IPS-15b (cell line): ENCODE data around the gene PALM.

Source experiments
- H3K27me3 ChIP-seq: one replicate; pipeline ENCODE4 v1.6.1; 2013; ENCODE audit warnings: low read length; ENCODE audit not compliant: control insufficient read depth, insufficient read depth
- H3K36me3 ChIP-seq: one replicate; pipeline ENCODE4 v1.6.1; 2013; ENCODE audit warnings: low read length; ENCODE audit not compliant: control insufficient read depth, insufficient read depth
- H3K4me1 ChIP-seq: one replicate; pipeline ENCODE4 v1.6.1; 2013; ENCODE audit warnings: mild to moderate bottlenecking, low read length; ENCODE audit not compliant: control insufficient read depth, insufficient read depth
- H3K4me3 ChIP-seq: one replicate; pipeline ENCODE4 v1.5.1; 2013; ENCODE audit warnings: low read depth, low read length
- H3K9ac ChIP-seq: one replicate; pipeline ENCODE4 v1.6.1; 2013; ENCODE audit warnings: low read depth, mild to moderate bottlenecking, low read length
- H3K9me3 ChIP-seq: one replicate; pipeline ENCODE4 v1.6.1; 2013; ENCODE audit warnings: mild to moderate bottlenecking, low read length; ENCODE audit not compliant: control insufficient read depth, insufficient read depth

PALM gene

DNA sequence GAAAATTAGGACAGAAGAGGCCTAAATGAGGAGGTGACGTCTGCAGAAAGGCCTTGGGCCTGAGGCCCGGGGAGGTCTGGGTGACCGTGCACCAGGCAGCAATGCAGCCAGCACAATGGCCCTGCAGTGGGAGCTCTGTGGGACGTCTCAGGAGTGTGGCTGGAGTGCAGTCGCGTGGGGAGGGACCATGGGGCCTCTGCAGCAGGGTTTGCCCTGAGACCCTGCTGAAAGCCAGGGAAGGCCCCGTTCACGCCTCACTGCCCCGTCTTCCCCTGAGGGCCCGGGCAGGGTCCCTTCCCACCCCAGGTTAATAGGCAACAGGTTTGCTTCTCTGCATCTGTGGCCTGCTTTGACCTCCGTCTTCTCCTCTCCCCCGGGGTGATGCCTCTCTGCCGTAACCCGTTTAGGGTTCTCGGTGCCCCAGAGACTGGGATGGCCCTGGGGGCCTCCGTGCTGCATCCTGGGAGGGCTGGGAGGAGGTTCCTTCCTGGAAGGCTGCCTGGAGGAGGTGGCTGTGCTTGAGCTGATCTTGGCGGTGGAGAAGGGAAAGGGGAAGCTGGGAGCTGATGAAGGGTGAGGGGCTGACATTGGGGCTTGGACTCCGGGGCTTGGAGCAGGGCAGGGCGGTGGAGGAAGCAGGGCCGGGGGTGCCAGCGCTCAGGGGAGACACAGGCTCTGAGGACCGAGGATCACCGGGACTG lies 9.7 kb downstream of the PALM start:
- H3K9ac ChIP-seq, result no peak overlapping the region
- peaks cover 3% of the 10 kb centered on the region for H3K4me1 ChIP-seq
- no peak overlapping the region for H3K4me3 ChIP-seq
- H3K27me3 ChIP-seq, result no peaks in the 10 kb centered on the region
- no peaks in the 10 kb centered on the region for H3K36me3 ChIP-seq
- H3K9me3 ChIP-seq, result no peaks in the 10 kb centered on the region

DNA sequence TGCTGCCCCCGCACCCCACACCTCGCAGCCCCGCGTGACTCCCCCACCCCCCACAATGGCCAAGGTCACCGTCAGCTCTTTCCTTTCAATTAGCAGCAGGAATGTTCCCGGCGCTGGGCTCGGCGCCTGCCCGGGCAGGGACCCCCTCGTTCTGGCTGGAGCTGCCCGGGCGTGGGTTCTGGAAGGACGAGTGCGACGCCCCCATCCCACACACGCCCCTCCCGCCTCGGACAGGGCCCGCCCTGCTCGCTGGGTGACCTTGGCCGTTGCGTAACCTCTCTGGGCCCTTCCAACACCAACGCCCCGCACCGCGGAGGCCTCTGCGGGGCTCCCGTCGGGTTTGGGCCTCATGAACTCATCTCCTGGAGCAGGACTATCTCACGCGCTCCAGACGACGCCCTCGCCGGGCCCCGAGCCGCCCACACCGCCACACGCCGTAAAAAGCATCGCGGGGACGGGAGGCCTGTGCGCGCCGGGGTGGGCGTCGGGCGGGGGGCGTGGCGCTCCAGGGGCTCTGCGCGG lies 10.3 kb downstream of the PALM start:
- no peak overlapping the region for H3K9ac ChIP-seq
- H3K9me3 ChIP-seq, result no peaks in the 10 kb centered on the region
- no peaks in the 10 kb centered on the region for H3K27me3 ChIP-seq
- H3K4me1 ChIP-seq, result peaks cover 3% of the 10 kb centered on the region
- H3K36me3 ChIP-seq, result no peaks in the 10 kb centered on the region
- H3K4me3 ChIP-seq, result no peak overlapping the region

GRCh38 chr19:719636-720344 lies 11.1 kb downstream of the PALM start:
- Histone ChIP-seq H3K4me3 (no peak overlapping the region), H3K9ac (no peak overlapping the region), H3K4me1 (peaks cover 3% of the 10 kb centered on the region), H3K27me3 (no peaks in the 10 kb centered on the region), H3K9me3 (no peaks in the 10 kb centered on the region), H3K36me3 (no peaks in the 10 kb centered on the region)

DNA sequence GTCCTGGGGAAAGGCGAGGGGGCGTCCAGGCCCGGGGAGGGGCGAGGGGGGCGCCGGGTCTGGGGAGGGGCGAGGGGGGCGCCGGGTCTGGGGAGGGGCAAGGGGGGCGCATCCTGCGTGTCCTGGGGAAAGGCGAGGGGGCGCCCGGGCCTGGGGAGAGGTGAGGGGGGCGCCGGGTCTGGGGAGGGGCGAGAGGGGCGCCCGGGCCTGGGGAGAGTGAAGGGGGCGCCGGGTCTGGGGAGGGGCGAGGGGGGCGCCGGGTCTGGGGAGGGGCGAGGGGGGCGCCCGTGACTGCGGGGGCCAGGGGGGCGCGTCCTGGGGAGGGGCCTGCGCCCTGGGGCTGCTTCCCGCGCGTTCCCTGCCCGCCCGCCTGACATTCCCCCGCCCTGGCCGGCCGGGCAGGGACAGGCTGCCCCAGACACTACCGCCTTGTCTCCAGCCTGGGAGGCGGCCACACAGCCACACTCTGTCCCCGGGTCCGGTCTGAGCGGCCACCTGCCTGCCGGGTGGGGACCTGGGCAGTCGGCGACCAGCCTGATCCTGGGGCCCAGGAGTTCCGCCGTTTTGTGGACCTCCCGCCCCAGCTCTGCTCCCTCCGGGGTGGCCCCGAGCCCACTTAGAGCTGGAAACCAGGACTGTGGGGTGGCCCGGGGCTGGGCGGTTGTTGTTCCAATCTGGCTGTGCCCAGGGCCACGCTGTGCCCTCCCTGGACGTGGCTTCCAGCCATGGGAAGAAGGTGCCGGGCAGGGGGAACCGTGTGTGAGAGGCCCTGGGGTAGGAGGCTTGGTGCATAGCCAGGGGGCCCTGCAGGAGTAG lies 11.8 kb downstream of the PALM start:
- no peak overlapping the region for H3K4me3 ChIP-seq
- H3K9ac ChIP-seq, result no peak overlapping the region

GRCh38 chr19:722553-723101 lies 13.9 kb downstream of the PALM start:
- Histone ChIP-seq H3K9me3 (no peaks in the 10 kb centered on the region), H3K9ac (no peak overlapping the region), H3K4me1 (peaks cover 3% of the 10 kb centered on the region), H3K27me3 (no peaks in the 10 kb centered on the region), H3K4me3 (no peak overlapping the region), H3K36me3 (no peaks in the 10 kb centered on the region)

More for the DNA sequence above, 11.8 kb downstream of the PALM start:
- Histone ChIP-seq H3K36me3 (no peaks in the 10 kb centered on the region), H3K9me3 (no peaks in the 10 kb centered on the region), H3K27me3 (no peaks in the 10 kb centered on the region), H3K4me1 (peaks cover 3% of the 10 kb centered on the region)

GRCh38 chr19:723247-723646 lies 14.5 kb downstream of the PALM start:
- Histone ChIP-seq H3K9ac (no peak overlapping the region), H3K27me3 (no peaks in the 10 kb centered on the region), H3K4me3 (no peak overlapping the region), H3K4me1 (peaks cover 3% of the 10 kb centered on the region), H3K9me3 (no peaks in the 10 kb centered on the region), H3K36me3 (no peaks in the 10 kb centered on the region)

GRCh38 chr19:723714-724113 lies 15.0 kb downstream of the PALM start:
- Histone ChIP-seq H3K9ac (no peak overlapping the region), H3K4me1 (no peaks in the 10 kb centered on the region), H3K27me3 (no peaks in the 10 kb centered on the region), H3K36me3 (no peaks in the 10 kb centered on the region), H3K4me3 (no peak overlapping the region), H3K9me3 (no peaks in the 10 kb centered on the region)

DNA sequence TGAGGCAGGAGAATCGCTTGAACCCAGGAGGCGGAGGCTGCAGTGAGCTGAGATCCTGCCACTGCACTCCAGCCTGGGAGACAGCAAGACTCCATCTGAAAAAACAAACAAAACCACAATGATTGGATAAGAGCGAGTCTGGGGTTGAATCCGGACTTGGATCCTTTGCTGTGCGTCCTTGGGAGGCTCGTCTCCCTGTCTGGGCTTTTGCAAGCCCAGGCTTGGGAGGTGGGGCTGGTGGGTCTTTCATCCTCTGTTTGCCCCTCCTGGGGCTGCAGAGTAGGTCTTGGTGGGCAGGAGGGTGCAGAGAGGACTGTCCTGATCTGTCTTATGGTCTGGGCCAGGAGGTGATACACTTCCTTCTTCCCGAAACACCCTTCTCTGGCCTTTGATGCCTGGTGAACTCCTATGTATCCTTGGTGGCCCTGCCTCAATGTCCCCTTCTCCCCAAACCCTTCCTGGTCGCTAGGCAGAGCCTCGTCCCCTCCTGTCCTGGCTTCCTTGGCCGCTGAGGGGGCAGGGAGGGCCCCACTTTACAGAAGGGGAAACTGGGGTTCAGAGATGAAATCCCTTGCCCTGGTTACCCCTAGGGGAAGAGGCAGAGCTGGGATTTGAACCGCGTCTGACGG lies 16.8 kb downstream of the PALM start:
- no peak overlapping the region for H3K9ac ChIP-seq
- no peak overlapping the region for H3K4me3 ChIP-seq
- no peaks in the 10 kb centered on the region for H3K36me3 ChIP-seq
- H3K27me3 ChIP-seq, result no peaks in the 10 kb centered on the region
- no peaks in the 10 kb centered on the region for H3K9me3 ChIP-seq
- no peaks in the 10 kb centered on the region for H3K4me1 ChIP-seq

DNA sequence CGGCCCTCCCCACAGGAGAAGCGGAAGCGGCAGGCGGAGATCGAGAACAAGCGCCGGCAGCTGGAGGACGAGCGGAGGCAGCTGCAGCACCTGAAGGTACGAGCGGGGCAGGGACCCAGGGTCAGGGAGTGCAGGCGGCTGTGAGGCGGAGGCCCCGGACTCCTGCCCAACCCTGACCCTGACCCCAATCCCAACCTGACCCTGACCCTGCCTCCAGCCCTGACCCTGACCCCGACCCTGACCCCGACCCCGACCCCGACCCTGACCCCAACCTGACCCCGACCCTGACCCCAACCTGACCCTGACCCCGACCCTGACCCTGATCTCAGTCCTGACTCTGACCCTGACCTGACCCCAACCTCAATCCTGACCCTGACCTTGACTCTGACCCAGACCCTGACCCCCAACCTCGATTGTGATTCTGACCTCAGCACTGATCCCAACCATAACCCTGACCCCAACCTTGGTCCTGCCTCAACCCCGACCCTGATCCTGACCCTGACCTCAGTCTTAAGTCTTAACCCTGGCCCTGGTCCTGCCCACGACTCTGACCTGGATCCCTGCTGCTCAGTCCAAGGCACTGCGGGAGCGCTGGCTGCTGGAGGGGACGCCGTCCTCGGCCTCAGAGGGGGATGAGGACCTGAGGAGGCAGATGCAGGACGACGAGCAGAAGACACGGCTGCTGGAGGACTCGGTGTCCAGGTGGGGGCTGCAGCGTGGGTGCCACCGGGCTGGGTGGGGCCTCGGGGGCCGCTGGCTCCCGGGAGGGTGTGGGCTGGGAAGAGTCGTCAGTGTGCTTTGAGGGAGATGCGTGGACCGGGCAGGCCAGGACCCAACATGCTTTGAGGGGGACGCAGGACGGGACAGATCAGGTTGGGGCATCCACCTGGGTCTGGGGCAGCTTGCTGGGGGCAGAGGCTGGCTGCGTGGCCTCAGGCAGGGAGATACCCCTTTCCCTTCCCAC lies 18.5 kb downstream of the PALM start:
- no peaks in the 10 kb centered on the region for H3K36me3 ChIP-seq
- H3K4me3 ChIP-seq, result no peak overlapping the region
- no peaks in the 10 kb centered on the region for H3K27me3 ChIP-seq
- no peaks in the 10 kb centered on the region for H3K4me1 ChIP-seq
- no peaks in the 10 kb centered on the region for H3K9me3 ChIP-seq
- no peak overlapping the region for H3K9ac ChIP-seq

- Histone ChIP-seq H3K27me3 (no peaks in the 10 kb centered on the region), H3K9ac (no peak overlapping the region), H3K9me3 (no peaks in the 10 kb centered on the region), H3K4me1 (no peaks in the 10 kb centered on the region), H3K36me3 (no peaks in the 10 kb centered on the region), H3K4me3 (no peak overlapping the region)
Observed at GRCh38 chr19:728011-728410, 19.3 kb downstream of the PALM start.
